ENCODE results near the gene SLC17A5. TPM values are rescaled to one million over a fixed set of nuclear protein-coding genes. Genes with fewer than 3 reads are reported as not detected.
A peak's percentile ranks its signal among the peaks of the same experiment; 100 is the strongest.
"Not testable (repeated sequence)": the region's sequence is repeated elsewhere in the genome, so short reads cannot be mapped to it uniquely, and the experiment has no call there.

Gene SLC17A5
- polyA plus RNA-seq (ENCODE audit: insufficient read length in 4 of 4): 10 to 100 TPM; 17.7 to 20.3 (median 18.9) TPM

GRCh38 chr6:73653571-73654424 lies at the start of gene SLC17A5:
Gene SLC17A5, minus strand, starts transcription at chr6:73653992. Its CDS starts 106 bp downstream, at chr6:73653886.
- peak; percentile 75 to 87 (median 80) for DNase-seq (ENCODE audit: low read depth in 4 of 4, low spot score in 2 of 4)

- DNase-seq (ENCODE audit: low read depth in 4 of 4, low spot score in 2 of 4): no peak
Observed at GRCh38 chr6:73703466-73703865, 49.7 kb upstream of the SLC17A5 start.

DNA sequence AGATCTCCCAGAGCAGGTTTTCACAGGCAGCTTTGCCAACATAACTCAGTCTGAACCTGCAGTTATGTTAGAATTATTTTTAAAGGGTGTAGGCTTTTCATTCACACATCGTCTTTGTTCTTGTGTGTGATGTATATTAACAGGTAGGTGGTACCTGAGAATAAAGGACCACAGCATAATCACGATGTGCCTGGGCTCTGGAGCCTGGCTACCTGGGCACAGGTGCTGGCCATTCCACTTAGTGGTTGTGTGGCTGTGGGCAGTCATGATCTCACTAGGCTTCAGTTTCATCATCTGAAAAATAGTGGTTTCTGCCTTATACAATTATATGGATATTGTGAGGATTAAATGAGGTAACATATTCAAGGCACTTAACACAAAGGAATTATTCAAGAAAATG lies 48.7 kb upstream of the SLC17A5 start:
- DNase-seq (ENCODE audit: low read depth in 4 of 4, low spot score in 2 of 4): no peak

- no peak for DNase-seq (ENCODE audit: low read depth in 4 of 4, low spot score in 2 of 4)
Observed at GRCh38 chr6:73699676-73700459, 46.1 kb upstream of the SLC17A5 start.

DNA sequence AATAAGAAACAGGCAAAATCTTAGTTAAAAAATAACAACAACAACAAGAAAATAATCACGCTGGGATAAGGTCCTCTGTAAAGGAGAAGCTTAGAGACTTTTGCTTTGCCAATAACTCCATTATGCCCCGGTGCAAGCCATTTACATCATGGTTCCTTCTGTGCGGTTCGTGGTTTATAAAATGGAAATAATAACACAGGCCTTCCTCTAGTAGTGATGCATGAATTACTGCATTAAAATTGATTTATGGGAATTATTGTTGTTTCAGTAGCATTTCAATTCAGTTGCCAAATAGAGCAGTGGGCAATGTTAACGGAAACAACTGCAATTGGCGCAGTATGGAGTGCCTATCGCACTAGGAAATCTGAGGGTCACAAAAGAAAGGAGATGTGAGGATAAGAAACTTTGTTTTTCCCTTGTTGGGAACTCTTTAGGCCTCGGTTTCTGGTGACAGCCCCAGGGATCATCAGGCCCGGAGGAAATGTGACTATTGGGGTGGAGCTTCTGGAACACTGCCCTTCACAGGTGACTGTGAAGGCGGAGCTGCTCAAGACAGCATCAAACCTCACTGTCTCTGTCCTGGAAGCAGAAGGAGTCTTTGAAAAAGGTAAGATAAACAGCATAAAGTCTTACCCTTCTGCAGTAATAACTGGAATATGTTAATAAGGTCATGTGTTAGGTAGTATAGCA lies 43.3 kb upstream of the SLC17A5 start:
- DNase-seq (ENCODE audit: low read depth in 4 of 4, low spot score in 2 of 4): no peak

DNA sequence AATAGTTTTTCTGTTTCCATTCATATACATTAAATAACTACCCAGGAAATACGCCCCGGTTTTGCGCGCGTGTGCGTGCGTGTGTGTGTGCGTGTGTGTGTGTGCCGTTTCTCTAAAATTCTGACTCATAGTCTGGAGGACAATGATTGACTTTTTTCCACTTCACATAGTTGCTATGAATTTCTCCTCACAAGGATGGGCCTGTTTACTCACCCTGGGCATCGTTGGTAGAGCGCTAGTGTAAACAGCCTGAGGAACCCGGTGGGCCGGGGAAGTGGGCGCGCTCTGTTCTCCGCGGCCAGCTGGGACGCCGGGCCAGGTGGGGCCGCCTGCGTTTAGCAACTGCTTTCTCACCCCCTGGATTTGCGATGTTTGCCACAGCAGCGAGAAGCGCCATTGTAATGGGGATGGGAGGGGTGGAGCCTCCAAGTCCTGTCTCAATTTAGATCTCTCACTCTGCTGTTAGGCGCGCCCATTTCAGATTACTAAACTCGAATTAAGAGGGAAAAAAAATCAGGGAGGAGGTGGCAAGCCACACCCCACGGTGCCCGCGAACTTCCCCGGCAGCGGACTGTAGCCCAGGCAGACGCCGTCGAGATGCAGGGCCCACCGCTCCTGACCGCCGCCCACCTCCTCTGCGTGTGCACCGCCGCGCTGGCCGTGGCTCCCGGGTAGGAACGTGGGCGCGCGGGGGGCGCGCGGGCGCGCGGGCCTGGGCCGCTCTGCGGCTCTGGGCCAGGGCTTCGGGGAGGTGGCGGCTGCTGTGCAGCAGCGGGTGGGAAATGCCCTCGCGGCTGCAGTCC lies 42.0 kb upstream of the SLC17A5 start, which contains the start of gene CD109:
Gene CD109, plus strand, starts transcription at position 585 of the 803 bp plus-strand sequence. Its CDS starts 13 bp downstream, at position 598.
- DNase-seq (ENCODE audit: low read depth in 4 of 4, low spot score in 2 of 4): peak in 2 of 4 donors; percentile 41 to 45

GRCh38 chr6:73694711-73695411 lies 41.1 kb upstream of the SLC17A5 start:
- DNase-seq (ENCODE audit: low read depth in 4 of 4, low spot score in 2 of 4): no peak

GRCh38 chr6:73691512-73691911 lies 37.7 kb upstream of the SLC17A5 start:
- no peak for DNase-seq (ENCODE audit: low read depth in 4 of 4, low spot score in 2 of 4)

- no peak for DNase-seq (ENCODE audit: low read depth in 4 of 4, low spot score in 2 of 4)
Observed at GRCh38 chr6:73690056-73690455, 36.3 kb upstream of the SLC17A5 start.

- no peak for DNase-seq (ENCODE audit: low read depth in 4 of 4, low spot score in 2 of 4)
Observed at GRCh38 chr6:73688351-73688750, 34.6 kb upstream of the SLC17A5 start.

DNA sequence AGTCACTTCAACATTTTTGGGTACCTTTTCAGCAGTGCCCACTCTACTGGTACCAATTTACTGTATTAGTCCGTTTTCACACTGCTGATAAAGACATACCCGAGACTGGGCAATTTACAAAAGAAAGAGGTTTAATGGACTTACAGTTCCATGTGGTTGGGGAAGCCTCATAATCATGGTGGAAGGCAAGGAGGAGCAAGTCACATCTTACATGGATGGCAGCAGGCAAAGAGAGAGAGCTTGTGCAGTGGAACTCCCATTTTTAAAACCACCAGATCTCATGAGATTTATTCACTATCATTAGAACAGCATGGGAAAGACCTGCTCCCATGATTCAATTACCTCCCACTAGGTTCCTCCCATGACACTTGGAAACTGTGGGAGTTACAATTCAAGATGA lies 29.8 kb upstream of the SLC17A5 start:
- not testable (repeated sequence) for DNase-seq (ENCODE audit: low read depth in 4 of 4, low spot score in 2 of 4)

DNA sequence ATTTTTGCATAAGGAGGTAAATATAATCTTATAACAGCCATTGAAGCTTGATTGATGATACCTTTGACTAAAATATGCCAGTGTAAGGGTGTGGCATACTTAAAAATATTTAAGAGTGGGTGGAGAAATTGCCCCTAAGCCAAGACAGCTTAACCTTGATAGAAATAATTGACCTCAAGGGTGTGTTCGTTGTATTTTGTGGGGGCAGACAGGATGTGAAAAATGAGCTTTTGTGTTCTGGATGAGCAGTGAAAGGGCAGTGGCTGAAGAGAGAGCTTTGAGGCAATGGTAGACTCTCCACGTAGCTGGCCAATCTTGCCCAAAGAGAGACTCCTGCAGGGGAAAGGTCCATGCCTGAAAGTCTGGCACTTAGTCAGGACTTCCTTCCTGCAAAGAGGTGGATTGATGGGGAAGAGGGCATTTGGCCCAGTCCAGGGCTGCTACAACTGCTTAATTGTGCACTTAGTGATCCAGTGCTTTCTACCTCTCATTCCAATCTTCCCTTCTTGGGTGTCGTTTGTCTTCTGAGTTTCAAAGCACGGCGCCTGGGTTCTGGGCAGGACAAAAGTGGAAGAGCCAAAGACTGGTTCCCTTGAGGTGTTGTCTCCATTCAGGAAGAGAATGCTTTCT lies 26.6 kb upstream of the SLC17A5 start:
- DNase-seq (ENCODE audit: low read depth in 4 of 4, low spot score in 2 of 4): no peak

- DNase-seq (ENCODE audit: low read depth in 4 of 4, low spot score in 2 of 4): not testable (repeated sequence)
Observed at GRCh38 chr6:73679846-73680245, 26.1 kb upstream of the SLC17A5 start.

- no peak for DNase-seq (ENCODE audit: low read depth in 4 of 4, low spot score in 2 of 4)
Observed at GRCh38 chr6:73679009-73679408, 25.2 kb upstream of the SLC17A5 start.

DNA sequence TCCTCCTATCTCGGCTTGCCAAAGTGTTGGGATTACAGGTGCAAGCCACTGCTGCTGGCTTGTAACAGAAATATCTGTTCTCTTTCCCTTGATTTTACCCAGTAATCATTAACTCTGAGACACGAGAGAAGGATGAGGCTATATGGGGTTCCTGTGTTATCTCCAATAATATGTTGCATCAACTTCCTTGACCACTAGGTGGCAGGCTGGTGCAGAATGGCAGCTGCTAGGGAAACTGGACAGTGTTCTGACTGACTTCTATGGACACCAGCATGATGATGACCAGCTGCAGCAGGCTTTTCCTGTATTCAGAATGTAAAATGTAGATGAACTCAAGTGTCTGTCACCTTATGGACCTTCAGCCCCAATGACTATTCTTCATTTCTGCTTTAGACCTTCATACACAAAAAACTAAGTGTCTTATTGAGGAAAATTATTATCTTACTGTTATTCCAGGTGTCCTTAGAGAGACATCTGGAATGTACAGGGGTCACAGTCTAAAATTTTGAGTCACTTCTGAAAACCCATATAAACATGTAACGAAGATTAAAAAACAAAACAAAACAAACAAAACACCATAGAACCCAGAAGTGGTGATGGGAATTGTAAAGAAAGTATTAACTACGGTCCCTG lies 21.8 kb upstream of the SLC17A5 start:
- DNase-seq (ENCODE audit: low read depth in 4 of 4, low spot score in 2 of 4): peak in 2 of 4 donors; percentile 21 to 75

GRCh38 chr6:73671911-73672685 lies 18.3 kb upstream of the SLC17A5 start:
- no peak for DNase-seq (ENCODE audit: low read depth in 4 of 4, low spot score in 2 of 4)

- no peak for DNase-seq (ENCODE audit: low read depth in 4 of 4, low spot score in 2 of 4)
Observed at GRCh38 chr6:73669005-73669404, 15.2 kb upstream of the SLC17A5 start.

GRCh38 chr6:73667798-73668197 lies 14.0 kb upstream of the SLC17A5 start:
- DNase-seq (ENCODE audit: low read depth in 4 of 4, low spot score in 2 of 4): no peak
